Activated CD4-positive, alpha-beta T cell treated with anti-CD3 and anti-CD28 coated beads, Interleukin-2, amount 50 U/mL, for 4 hours (primary cell): ENCODE data around the gene CAMK1G.
A peak's percentile ranks its signal among the peaks of the same experiment; 100 is the strongest.

Experiments
- DNase-seq, 2 experiments: peaks; one replicate each; pipeline ENCODE4 v3.0.0-alpha.2; 2020

CAMK1G gene

DNA sequence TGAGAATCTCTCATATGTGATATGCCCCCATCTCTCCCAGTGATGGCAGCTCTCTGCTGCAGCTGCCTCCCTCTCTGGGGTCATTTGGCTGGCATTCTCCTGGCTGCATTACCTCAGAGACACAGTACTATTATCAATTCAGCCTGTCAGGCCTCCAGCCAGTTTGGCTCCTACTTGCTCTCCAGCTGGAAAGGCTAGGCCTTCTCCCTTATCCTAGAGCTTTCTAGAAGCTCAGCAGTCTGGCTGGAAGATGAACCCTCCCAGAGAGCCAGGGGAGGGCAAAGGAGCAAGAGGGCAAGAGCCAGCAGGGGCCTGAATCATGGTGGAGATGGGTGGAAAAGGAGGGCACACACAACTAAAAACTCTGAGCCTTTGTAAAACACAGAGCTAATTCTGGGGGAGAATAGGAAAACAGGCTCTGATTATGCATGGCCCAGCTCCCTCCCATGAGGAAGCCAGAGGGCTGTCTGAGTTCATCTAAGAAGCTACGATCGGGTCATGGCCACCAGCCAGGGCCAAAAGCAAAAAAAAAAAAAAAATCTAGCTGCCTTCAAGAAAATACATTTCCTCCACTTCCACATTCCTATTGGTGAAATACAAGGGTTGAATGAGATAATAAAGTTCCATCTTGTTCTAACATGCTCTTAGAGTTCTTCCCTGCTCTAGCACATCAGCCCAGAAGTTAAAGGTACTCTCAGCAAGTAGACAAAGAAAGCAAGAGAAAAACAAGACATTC lies 59.9 kb downstream of the CAMK1G start:
- no peak for DNase-seq

DNA sequence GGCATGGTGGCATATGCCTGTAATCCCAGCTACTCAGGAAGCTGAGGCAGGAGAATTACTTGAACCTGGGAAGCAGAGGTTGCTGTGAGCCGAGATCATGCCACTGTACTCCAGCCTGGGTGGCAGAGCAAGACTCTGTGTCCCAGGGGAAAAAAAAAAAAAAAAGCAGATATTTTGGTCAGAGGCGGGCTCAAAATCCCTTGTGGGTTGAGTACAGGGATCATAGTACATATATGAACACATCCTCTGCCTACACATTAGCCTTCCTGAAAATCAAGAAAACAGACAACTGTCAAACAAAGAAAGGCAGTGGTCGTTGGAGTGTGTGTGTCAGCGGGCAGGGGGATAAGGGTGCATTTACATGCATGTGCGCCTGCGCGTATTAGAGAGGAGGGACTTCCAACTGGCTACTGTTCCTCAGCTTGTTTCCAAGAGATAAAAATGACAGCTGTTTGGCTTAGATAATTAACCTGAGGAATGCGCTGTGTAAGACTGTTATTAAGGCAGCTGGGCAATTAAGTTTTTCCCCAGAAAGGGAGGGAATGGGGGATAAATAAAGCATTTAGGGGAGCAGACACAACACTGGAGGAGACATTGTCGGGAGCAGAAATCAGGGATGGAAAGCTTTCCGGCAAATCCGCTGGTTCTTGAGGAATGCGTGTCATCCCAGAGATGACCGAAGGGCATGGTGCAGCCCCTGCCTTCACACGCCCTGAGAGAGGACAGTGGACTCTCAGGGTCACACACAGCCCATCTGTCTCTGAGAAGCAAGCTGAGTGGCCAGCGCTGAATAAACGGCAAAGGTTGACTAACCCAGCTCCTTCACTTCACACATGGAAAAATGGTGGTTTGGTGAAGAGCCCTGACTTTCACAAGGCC lies 62.3 kb downstream of the CAMK1G start:
- no peak for DNase-seq

DNA sequence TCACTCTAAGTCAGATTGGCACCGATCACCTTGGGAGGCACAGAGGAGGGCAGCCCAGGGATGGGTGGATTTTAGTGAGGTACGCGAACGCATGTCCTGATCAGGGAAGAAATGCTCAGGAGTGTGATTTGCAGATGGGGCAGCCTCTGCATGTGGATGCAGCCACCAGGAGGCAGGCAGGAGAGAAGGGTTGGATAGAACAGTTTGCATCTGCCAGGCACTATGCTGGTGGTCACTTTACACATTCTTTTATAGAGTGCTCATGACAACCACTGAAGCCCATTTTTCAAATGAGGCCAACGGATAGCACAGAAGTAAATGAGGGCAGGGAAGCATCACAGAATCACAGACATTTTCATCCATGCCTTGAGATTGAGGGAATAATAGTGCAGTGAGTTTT lies 63.0 kb downstream of the CAMK1G start:
- DNase-seq: no peak

DNA sequence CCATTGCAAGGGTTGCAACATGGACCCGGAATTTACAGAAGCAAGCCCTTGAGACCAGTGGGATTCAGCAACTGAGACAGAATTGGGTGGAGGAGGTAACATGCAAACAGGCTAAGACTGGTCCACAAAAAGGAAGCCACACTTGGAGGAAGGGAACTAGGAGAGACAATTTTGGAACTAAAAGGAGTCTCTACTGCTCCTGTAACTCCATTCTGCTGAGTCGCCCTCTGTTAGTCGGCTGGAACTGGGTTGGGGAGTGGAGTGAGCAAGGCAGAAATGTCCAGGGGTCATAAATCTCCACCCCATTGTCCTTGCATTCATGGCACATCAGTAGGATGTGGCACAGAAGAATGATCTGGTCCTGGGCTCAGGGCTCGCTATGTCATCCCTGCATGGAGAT lies 63.6 kb downstream of the CAMK1G start:
- DNase-seq: no peak

DNA sequence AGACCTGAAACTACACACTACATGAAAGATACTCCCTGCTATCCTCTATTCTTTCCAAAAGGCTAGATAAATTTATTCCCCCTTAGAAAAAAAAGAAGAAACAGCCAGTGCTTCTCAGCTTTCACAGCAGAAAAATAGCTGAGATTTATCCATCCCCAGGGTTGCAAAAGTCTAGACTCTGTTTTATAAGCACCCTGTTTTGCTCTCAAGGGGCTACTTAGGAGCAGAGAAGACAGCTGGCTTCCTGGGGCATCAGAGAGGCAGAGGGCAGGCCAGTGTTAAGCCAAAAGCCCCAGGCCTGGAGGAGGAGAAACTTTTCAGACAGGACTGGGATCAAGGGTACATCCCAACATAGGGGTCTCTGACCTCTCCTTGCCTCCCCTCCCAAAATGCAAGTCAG lies 64.8 kb downstream of the CAMK1G start:
- no peak for DNase-seq

DNA sequence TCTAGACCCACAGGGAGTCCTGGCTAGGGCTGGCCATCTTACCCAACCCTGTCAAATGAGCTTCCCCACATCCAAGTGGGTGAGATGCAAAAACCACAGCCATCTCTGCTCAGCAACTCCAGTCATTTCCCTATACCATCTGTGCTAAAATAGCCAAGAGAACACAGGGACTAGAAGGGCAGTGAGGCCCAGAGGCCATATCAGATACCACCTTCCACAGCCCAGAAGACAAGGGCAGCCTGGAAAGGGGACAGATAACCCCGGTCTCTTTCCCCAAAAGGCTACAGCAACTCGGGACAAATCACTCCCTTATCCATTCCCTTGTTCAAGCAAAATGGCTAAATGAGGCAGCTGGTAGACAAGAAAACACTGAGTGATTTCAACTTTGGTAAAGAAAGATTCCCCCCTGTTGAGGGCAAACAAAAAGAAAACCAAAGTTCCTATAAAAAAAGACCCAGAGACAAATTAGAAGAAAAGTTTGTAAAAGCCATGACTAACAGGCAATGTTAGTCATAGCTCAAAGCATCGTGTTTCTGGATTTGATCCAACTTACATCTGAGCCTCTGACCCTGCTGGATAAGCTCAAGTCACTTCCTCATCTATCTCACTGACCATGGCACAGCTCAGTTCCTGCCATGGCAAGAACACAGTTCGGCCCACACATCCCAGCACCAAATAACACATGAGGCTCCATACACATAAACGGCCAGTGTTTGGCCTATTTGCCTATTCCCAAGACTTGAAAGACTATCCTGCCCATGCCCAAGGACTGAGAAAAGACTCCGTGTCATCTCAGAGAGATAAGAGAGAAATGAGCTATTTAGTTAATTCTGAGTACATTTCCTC lies 65.6 kb downstream of the CAMK1G start:
- no peak for DNase-seq

DNA sequence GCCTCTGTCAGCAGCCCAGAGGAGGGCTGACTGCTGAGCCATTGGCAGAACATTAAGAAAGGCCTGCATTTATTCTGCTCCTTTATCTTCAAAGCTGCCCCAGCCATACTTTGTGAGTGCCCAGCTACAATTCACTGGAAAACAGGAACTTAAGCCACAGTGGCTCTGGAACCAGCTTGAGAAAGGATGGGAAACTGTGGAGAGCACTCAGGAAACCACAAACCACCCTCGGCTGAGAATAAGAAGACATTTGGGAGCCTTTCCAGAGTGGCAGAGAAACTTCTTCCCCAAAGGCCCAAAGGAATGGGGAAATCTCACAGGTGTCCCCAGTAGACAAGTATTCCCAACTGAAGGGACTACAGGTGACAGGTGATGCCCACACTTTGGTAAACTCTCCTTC lies 66.9 kb downstream of the CAMK1G start:
- no peak for DNase-seq

DNA sequence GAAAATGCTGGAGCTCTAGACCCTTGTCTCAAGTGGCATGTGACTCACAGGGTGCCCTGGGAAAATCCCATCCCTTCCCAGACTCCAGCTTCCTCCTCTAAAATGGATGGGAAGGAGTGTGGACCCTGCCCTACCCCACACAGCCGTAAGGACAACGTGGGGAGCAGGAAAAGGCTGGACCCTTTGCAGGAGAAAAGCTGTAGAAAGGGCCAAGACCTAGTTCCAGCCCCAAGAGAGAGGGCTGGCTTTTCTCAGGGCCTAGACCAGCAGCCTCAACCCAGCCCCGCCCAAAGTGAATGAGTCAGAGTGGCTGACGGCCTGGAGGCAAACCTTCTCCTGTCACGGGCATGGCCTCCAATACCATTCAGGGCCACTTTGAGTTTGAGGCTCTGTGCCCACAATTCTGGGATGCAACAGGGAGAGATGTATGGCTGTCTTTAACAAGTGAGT lies 67.6 kb downstream of the CAMK1G start:
- DNase-seq: peak; percentile 39 to 48

DNA sequence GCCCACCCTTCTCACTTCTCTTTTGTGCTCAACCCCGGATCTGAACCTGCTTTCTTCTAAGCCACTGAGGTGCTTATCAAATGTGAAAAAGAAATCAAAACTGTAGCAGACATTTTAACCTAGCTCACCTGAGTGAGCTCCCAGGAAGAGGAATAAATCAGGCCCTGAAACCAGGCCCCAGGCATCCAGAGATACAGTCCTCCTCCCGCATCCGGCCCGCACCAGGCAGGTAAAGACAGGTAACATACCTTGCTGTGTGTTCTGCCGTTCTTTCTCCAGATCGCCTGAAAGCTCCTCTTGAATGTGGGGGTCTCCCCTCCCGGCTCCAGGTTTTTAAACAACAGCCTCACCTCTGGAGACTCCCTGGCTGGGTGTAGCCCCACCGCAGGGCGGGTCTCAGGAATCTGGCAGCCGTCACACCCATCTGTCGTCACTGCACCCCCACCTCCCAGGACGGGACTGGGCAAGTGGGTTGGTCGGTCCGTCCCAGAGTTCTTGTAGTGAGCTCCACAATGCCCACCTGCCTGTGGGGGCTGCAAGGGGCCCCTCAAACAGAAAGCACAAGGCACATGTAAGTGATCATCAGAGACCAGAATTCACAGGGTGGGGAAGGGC lies 68.7 kb downstream of the CAMK1G start, which contains the start of gene LAMB3:
TSS of gene LAMB3 (minus strand) at position 305 of the 615 bp plus-strand sequence. CDS start 1,481 bp downstream, outside the sequence.
- DNase-seq: no peak

DNA sequence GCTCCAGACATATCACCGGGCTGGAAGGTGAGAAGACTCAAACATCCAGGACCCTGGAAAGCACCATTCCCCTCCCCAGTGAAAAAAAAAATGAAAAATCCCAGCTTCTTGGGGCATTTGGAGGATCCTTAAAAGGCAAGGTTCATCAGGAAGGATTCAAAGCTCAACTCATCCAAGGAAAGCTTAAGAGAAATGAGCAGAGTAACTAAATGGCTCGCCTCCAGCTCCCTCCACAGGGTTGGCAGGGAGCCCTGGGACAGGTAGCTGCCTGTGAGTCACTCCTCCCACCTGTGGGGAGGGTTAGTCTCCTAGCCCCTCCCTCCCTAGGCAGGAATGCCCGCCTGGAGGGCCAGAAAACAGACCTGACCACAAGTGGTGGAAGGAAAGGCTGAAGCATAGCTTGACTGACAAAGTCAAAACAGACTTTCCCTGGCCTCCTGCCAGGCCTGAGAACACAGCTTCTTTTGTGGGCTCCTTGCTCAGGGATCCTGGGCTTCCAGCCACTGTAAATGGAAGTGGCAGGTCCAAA lies 69.4 kb downstream of the CAMK1G start:
- DNase-seq: peak; percentile 36 to 37

DNA sequence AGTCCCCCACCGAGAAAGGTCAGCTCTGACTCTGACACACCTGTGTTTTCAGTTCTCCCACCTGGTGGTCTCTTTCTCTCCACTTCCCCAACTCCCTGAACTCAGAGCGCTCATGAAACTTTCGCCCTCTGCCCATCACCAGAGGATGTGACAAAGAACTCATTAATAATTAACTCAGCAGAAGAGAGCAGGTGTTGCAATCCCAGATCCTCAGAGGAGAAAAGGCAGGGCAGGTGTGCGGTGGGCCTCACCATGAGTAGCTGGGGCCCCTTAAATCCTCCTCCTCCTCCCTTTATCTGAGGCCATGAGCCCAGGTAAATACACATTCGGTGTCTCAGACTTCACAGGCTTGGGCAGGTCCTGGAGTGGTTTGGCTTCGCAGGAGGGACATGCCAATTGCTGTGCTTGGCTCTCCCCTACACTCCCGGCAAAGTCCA lies 70.4 kb downstream of the CAMK1G start:
- DNase-seq: no peak

DNA sequence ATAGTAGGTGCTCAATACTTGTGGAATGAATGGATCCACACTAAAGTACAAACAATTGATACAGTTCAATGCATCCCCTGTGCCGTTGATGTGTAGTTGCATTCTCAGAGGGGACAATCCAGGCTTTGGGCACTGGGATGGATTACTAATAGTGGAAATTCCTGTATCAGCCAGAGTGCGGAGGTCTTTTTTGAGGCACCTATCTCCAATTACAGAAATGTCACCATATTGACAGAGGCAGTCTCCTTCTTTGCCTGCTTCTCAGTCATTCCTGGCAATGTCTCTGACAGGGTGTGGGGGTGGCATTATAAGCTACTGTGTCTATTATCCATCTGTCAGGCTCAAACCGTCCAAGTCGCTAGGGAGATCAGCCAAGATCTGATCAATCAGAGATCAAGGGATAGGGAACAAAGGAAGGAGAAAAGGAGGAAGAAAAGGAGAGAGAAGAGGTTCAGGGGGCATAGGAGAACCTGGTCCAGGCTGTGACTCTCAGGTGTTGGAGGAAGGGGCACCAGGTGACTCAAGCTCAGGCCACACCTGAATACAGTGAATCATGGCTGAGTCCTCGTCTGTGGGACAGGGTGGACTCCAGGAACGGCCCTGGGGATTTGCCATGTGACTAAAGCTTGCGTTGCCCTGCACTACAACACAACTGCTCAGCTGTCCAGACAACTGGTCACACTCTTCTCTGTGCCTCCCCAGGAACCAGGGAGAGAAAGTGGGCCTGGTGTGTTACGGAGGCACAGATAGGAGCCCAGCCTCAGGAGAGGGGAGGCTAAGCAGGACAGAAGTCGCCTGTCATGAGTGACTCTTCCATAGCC lies 72.1 kb downstream of the CAMK1G start:
- no peak for DNase-seq

DNA sequence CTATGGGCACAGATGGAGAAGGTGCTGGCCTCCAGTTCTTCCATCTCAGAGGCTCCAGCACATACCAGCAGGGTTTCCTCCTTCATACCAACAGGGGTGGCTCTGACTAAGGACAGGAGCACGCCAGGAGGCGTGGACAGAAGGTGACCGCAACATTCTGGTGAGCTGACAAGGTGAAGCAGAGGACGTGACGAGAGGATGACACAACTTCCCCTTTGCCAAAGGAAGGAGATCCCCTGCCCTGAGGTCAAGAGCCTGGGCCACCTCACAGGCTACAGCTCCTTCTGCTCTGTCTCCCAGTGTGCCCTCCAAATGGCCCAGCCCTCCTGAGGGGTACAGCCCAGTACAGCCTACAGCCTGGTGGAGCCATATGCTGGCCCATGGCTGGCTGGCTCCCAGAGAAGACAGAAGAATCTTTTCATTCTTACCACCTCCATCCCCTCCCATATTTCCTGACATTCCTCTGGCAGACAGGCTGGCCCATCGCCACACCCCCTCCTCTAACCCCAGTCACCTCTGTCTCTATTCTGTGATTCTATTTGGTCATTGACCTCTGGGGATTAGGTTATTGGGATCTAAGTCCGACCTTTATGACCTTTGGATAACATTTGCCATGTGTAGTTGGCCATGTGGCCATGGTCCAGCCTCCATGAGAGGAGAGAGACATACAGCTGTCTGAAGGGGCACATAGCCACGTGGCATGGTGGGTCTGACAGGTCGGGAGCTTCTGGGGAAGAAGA lies 73.8 kb downstream of the CAMK1G start:
- DNase-seq: no peak

DNA sequence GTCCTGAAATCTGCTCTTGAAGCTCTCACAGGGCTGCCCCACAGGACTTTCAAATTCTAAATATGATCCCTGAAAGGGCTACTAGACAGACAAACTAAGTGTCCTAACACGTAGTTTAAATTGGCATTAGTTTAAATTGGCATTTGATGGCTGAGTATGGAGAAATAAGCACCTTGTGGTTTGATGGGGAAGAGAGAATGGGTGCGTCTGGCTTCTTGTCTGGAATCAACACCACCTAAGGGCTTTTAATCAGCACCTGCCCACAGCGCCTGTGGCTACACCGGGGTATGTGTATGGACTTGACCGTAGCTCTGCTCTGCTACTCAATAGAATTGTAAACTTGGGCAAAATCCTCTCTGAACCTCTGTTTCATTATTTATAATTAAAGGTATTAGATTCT lies 74.4 kb downstream of the CAMK1G start:
- no peak for DNase-seq

DNA sequence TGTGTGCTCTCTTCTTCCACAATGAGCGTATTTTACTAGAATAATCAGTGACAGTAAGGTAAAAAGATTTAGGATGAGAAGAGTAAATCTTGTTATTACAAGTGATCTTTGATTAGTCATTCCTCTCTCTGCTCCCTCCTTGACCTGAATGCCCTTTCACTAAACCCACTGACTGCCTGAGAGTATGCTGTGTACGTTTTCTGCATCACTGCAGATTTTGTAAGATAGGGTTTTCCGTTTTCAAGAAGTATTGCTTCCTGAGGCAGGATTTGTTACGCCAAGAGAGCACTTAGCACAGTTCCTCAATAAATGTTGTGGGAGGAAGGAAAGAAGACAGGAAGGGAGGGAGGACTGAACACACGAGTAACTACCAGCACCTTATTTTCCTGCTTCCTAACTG lies 76.4 kb downstream of the CAMK1G start:
- no peak for DNase-seq

DNA sequence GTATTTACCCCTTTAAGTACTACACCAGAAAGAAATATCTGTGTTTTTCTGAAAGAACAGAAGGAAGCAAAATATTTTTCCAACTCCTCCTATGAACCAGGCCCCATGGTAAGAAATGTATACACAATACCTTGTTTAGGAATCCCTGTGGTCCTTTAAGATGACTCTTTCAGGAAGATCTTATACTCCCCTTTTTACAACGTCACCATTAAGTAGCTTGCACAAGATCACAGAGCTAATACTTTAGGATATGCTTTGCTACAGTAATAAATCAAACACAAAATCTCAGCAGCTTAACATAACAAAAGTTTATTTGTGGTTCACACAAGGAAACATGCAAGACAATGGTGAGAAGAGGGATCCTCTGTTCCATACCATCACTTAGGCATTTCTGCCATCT lies 77.6 kb downstream of the CAMK1G start:
- no peak for DNase-seq

DNA sequence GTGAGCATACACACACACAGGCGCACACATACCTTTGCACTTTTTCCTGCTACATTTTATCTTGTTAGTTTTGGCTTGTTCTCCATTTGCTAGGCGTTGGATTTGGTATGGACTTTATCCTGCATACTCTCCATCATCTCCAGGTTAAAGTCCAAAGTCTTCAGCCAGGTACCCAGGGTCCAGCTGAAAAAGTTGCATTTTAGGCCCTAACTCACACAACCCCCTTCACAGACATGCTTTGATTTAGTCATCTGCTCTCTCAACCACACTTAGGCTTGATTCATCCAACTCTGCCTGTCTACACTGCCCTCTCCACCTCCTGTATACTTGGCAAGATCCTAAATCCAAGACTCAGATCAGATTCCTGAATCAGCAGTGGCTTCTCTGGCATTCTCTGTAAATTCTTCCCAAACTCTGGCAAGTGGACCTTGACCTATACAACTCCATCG lies 79.4 kb downstream of the CAMK1G start:
- DNase-seq: no peak
